ENCODE data around the gene GUCY1A1.

Gene GUCY1A1

DNA sequence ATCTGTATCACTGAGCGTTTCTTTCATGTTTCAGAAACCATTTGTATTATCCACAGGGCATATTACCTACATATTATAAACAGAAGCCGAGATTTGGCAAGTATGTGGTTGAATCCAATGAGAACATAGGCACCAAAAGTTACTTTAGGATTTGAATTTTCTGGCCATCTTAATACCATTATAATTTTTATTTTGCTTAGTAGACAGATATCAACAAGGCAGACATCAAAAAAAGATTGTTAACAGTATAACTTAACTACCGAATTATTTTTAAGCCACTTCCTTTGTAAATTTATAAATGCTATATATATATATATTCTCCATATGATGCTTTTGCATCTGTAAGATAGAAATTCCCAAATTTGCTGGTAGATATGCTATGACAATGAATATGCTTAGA lies 94.4 kb downstream of the GUCY1A1 start:
- no peak for DNase-seq (ENCODE audit: low read depth)
- H3K4me3 ChIP-seq (ENCODE audit: low read depth, low read length), result no peak overlapping the region
- TF ChIP-seq, protein P1, sequence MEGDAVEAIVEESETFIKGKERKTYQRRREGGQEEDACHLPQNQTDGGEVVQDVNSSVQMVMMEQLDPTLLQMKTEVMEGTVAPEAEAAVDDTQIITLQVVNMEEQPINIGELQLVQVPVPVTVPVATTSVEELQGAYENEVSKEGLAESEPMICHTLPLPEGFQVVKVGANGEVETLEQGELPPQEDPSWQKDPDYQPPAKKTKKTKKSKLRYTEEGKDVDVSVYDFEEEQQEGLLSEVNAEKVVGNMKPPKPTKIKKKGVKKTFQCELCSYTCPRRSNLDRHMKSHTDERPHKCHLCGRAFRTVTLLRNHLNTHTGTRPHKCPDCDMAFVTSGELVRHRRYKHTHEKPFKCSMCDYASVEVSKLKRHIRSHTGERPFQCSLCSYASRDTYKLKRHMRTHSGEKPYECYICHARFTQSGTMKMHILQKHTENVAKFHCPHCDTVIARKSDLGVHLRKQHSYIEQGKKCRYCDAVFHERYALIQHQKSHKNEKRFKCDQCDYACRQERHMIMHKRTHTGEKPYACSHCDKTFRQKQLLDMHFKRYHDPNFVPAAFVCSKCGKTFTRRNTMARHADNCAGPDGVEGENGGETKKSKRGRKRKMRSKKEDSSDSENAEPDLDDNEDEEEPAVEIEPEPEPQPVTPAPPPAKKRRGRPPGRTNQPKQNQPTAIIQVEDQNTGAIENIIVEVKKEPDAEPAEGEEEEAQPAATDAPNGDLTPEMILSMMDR (IDR thresholded peaks at IDR 0.05; ENCODE audit: low read depth, low read length, missing control alignments), result no peak

DNA sequence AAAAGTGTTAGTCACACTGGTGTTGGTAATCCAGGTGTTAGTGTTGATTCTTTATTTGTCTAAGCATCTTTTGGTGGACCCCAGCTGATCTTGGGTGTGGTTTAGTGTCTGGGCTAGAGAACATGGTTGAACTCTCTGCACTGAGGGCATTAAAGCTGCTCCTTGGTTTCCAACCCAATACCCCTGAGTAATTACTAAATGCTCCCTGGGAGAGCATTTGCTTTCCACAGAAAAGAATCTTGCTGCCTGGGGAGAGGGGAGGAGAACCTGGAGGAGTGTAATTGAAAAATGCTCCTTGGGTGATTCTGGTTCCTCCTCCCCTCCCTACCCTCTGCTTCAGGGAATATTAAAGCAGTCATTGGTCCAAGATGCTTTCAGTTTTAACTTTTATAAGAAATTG lies 95.3 kb downstream of the GUCY1A1 start:
- no peak overlapping the region for H3K4me3 ChIP-seq (ENCODE audit: low read depth, low read length)
- TF ChIP-seq, protein P1 (IDR thresholded peaks at IDR 0.05; ENCODE audit: low read depth, low read length, missing control alignments), result no peak
- DNase-seq (ENCODE audit: low read depth), result no peak

DNA sequence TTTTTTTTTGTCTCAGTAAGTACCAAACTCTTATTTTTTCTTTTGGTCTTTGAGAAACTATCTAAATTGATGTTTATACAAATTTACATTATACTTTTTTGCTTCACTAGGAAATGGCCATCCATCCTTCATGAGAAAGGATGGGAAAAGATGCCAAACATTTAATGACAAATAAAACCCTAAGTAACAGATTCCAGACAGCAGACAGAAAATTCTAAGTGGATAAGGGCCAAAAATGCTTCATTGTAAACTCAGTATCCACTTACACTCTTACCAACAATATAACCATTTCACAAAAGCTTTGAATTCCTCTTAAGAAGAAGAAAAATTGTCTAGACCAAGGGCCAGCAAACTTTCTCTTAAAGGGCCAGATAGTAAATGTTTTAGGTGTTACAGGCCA lies 95.7 kb downstream of the GUCY1A1 start:
- TF ChIP-seq, protein P1 (IDR thresholded peaks at IDR 0.05; ENCODE audit: low read depth, low read length, missing control alignments), result no peak
- H3K4me3 ChIP-seq (ENCODE audit: low read depth, low read length), result no peak overlapping the region
- no peak for DNase-seq (ENCODE audit: low read depth)

DNA sequence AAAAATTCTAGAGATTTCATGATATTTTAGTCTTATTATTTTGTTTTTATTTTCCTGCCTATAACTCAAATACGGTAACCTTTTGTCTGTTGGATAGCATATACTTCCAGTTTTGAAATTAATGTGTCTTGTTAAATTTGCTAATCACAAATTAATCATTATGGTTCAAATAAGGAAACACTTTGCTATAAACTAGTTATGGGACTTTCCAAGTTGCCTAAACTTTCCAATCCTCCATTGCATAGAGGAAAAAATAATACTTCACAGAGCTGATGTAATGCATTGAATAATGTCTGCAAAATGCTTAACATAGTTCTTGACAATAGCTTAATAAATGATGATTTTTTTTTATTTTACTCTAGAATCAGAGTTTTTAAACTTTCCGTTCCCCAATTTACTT lies 96.9 kb downstream of the GUCY1A1 start:
- no peak overlapping the region for H3K4me3 ChIP-seq (ENCODE audit: low read depth, low read length)
- no peak for DNase-seq (ENCODE audit: low read depth)
- TF ChIP-seq, protein P1 (IDR thresholded peaks at IDR 0.05; ENCODE audit: low read depth, low read length, missing control alignments), result no peak

DNA sequence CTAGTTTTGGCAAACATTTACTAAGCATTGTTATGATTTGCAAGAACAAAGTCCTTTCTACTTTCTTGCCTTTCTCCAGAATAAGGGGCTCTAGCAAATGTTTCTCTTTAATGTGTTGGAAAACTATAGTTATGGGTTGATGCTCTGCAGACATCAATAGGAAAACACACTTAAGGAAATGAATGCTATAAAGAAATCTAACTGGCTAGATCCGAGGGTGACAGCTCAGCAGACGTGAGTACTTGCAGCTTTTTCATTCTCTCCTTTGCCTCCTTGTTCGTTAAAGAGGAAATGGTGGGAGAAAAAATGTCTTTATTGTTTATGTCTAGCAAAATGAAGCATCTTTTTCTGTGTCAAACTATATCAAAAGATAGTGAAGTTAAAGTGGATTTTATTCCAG lies 98.5 kb downstream of the GUCY1A1 start:
- DNase-seq (ENCODE audit: low read depth), result no peak
- TF ChIP-seq, protein P1 (IDR thresholded peaks at IDR 0.05; ENCODE audit: low read depth, low read length, missing control alignments), result no peak
- H3K4me3 ChIP-seq (ENCODE audit: low read depth, low read length), result no peak overlapping the region

DNA sequence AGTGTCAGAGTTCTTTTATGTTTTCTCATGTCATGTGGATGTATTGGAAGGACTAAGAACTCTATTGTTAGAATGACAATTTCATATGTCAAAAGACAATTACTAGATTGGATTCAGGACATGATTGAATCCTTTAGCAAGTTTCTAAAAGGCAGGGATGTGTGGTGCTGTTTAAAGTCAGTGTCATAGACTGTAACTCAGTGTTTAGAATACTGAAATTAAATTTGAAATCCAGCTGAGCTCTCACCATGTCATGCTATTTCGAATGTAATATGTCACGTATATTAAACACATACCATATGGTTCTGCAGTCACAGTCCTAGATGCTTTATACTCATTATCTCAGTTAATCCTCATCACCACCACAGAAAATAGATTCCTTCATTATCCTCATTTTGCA lies 100.0 kb downstream of the GUCY1A1 start:
- TF ChIP-seq, protein P1 (IDR thresholded peaks at IDR 0.05; ENCODE audit: low read depth, low read length, missing control alignments), result no peak
- no peak overlapping the region for H3K4me3 ChIP-seq (ENCODE audit: low read depth, low read length)
- no peak for DNase-seq (ENCODE audit: low read depth)

DNA sequence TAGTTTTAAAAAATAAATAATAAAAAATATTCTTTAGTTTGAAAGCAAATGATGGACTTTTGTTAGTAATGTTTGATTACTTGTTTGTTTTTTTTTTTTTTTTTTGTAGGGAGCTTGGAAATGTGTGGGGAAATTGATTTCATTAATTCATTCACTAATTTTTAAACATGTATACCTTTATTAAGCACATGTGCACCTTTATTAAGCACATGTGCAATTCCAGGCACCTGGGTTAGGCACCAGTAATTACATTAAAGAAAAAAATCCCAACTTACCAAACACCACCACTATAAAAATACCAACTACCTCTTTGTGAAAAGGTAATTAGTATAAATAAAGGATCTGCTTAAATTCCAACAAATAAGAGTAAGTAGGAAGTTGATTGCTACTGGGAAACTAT lies 101.7 kb downstream of the GUCY1A1 start:
- no peak overlapping the region for H3K4me3 ChIP-seq (ENCODE audit: low read depth, low read length)
- TF ChIP-seq, protein P1 (IDR thresholded peaks at IDR 0.05; ENCODE audit: low read depth, low read length, missing control alignments), result no peak
- DNase-seq (ENCODE audit: low read depth), result no peak
